GM23338 (cell line): Measurements from ENCODE around the gene TSNAX. TPM values are rescaled to one million over a fixed set of nuclear protein-coding genes. Genes with fewer than 3 reads are reported as not detected.

Experiments
- ATAC-seq: fragments of 200-7000 bp; cut with Tn5 transposase; 3 replicates; pipeline ENCODE4 v1.9.1; 2020
- DNase-seq: peaks from one replicate; pipeline ENCODE4 v3.0.0-alpha.2; 2015; ENCODE audit warnings: low spot score
- H2AFZ ChIP-seq: fragments of 200-600 bp; sonication (generic); 2 replicates; pipeline ENCODE4 v1.8.0; 2016; ENCODE audit warnings: antibody characterized with exemption, mild to moderate bottlenecking, moderate library complexity
- H3F3A ChIP-seq: fragments of 200-600 bp; sonication (generic); replicated peaks from 2 replicates; pipeline ENCODE4 v1.8.0; 2017; ENCODE audit warnings: antibody characterized with exemption, mixed run types, low read depth
- H3K27ac ChIP-seq: fragments of 200-600 bp; sonication (generic); 2 replicates; pipeline ENCODE4 v1.6.1; 2016; ENCODE audit warnings: low read depth
- H3K27me3 ChIP-seq: fragments of 200-600 bp; sonication (generic); 2 replicates; pipeline ENCODE4 v1.8.0; 2016; ENCODE audit warnings: mild to moderate bottlenecking, mixed run types, moderate library complexity; ENCODE audit not compliant: insufficient read depth
- H3K36me3 ChIP-seq: fragments of 200-600 bp; sonication (generic); 2 replicates; pipeline ENCODE4 v1.8.0; 2016; ENCODE audit warnings: mild to moderate bottlenecking; ENCODE audit not compliant: insufficient read depth
- H3K4me1 ChIP-seq: fragments of 200-600 bp; sonication (generic); 2 replicates; pipeline ENCODE4 v1.8.0; 2016; ENCODE audit warnings: mild to moderate bottlenecking, moderate library complexity; ENCODE audit not compliant: insufficient read depth
- H3K4me2 ChIP-seq: fragments of 200-600 bp; sonication (generic); 2 replicates; pipeline ENCODE4 v1.7.1; 2017; ENCODE audit warnings: mixed run types
- H3K4me3 ChIP-seq: fragments of 200-600 bp; sonication (generic); 2 replicates; pipeline ENCODE4 v1.6.1; 2016; ENCODE audit warnings: mixed run types
- H3K79me2 ChIP-seq: fragments of 200-600 bp; sonication (generic); replicated peaks from 2 replicates; pipeline ENCODE4 v1.8.0; 2017; ENCODE audit warnings: mild to moderate bottlenecking; ENCODE audit not compliant: insufficient read depth
- H3K9me2 ChIP-seq: fragments of 200-600 bp; sonication (generic); 2 replicates; pipeline ENCODE4 v1.8.0; 2017; ENCODE audit not compliant: insufficient read depth
- H4K20me1 ChIP-seq: fragments of 200-600 bp; sonication (generic); replicated peaks from 2 replicates; pipeline ENCODE4 v1.8.0; 2017; ENCODE audit warnings: mild to moderate bottlenecking; ENCODE audit not compliant: insufficient read depth
- H3K27ac Mint-ChIP-seq: 2 replicates; pipeline ENCODE4 v1.8.0; 2020; ENCODE audit warnings: inconsistent platforms, mild to moderate bottlenecking, moderate library complexity, mixed read lengths
- H3K27me3 Mint-ChIP-seq: 3 replicates; pipeline ENCODE4 v1.8.0; 2022; ENCODE audit warnings: low read depth, mild to moderate bottlenecking, moderate library complexity, mixed read lengths, inconsistent platforms; ENCODE audit not compliant: insufficient read depth, poor library complexity
- H3K36me3 Mint-ChIP-seq: 3 replicates; pipeline ENCODE4 v1.8.0; 2021; ENCODE audit warnings: low read depth, mild to moderate bottlenecking, inconsistent platforms, moderate library complexity, mixed read lengths
- H3K4me1 Mint-ChIP-seq: 3 replicates; pipeline ENCODE4 v1.8.0; 2020; ENCODE audit warnings: mild to moderate bottlenecking, inconsistent platforms, mixed read lengths
- H3K4me3 Mint-ChIP-seq: 3 replicates; pipeline ENCODE4 v1.8.0; 2021; ENCODE audit warnings: moderate library complexity, mild to moderate bottlenecking, inconsistent platforms, mixed read lengths
- H3K9me3 Mint-ChIP-seq: 3 replicates; pipeline ENCODE4 v1.8.0; 2020; ENCODE audit warnings: moderate library complexity, mild to moderate bottlenecking, inconsistent platforms, mixed read lengths
- CREB1 ChIP-seq: fragments of 250-450 bp; sonication (Bioruptor Pico); IDR thresholded peaks from 2 replicates; pipeline ENCODE4 v1.5.0; 2020; ENCODE audit warnings: low read depth, mild to moderate bottlenecking, moderate library complexity
- CTCF ChIP-seq, 2 experiments: fragments of 200-600 bp in 1 of 2; sonication (generic) in 1 of 2; conservative IDR thresholded peaks; 2 replicates each; pipeline versions ENCODE4 v1.5.1 to v1.6.1; 2016 to 2017; ENCODE audit warnings: antibody characterized with exemption in 2 of 2, low read depth in 2 of 2, mild to moderate bottlenecking in 2 of 2, moderate library complexity in 1 of 2
- ETS1 ChIP-seq: IDR thresholded peaks from 2 replicates; pipeline ENCODE4 v1.6.1; 2016; ENCODE audit warnings: antibody characterized with exemption
- EZH2 ChIP-seq: fragments of 200-600 bp; sonication (generic); IDR thresholded peaks from one replicate; pipeline ENCODE4 v1.8.0; 2017; ENCODE audit warnings: antibody characterized with exemption, mild to moderate bottlenecking, low read depth; ENCODE audit not compliant: unreplicated experiment
- EZH2phosphoT487 ChIP-seq: fragments of 200-600 bp; sonication (generic); IDR thresholded peaks from one replicate; pipeline ENCODE4 v1.8.1; 2018; ENCODE audit warnings: antibody characterized with exemption; ENCODE audit not compliant: unreplicated experiment
- JUNB ChIP-seq: IDR thresholded peaks from one replicate; pipeline ENCODE4 v1.6.1; 2016; ENCODE audit warnings: antibody characterized with exemption; ENCODE audit not compliant: unreplicated experiment
- NANOG ChIP-seq: IDR thresholded peaks from 2 replicates; pipeline ENCODE4 v1.6.1; 2016; ENCODE audit warnings: antibody characterized with exemption, borderline replicate concordance
- POLR2AphosphoS5 ChIP-seq: IDR thresholded peaks from 2 replicates; pipeline ENCODE4 v1.6.1; 2016; ENCODE audit warnings: antibody characterized with exemption, low read depth
- REST ChIP-seq: IDR thresholded peaks from one replicate; pipeline ENCODE4 v1.6.1; 2018; ENCODE audit warnings: antibody characterized with exemption; ENCODE audit not compliant: unreplicated experiment
- STAT1 ChIP-seq: IDR thresholded peaks from one replicate; pipeline ENCODE4 v1.6.1; 2016; ENCODE audit warnings: antibody characterized with exemption; ENCODE audit not compliant: unreplicated experiment
- ZNF114 ChIP-seq: fragments of 250-450 bp; sonication (Bioruptor Pico); IDR thresholded peaks from 2 replicates; pipeline ENCODE4 v1.5.0; 2020; ENCODE audit warnings: mild to moderate bottlenecking, moderate library complexity
- ZNF331 ChIP-seq: fragments of 250-450 bp; sonication (Bioruptor Pico); IDR thresholded peaks from 2 replicates; pipeline ENCODE4 v1.5.0; 2020; ENCODE audit warnings: low read depth, mild to moderate bottlenecking, moderate library complexity
- ZNF462 ChIP-seq: fragments of 250-450 bp; sonication (Bioruptor Pico); IDR thresholded peaks from 2 replicates; pipeline ENCODE4 v1.5.0; 2020; ENCODE audit warnings: mild to moderate bottlenecking, moderate library complexity
- polyA plus RNA-seq: library from polyadenylated mRNA; unstranded; fragments of >200 nt; fragmentation: Nextera tagmentation; extraction: Ambion mirVana; gene quantifications from 2 replicates; pipeline ENCODE4 v1.2.1, GENCODE V29; 2016
- total RNA-seq: library from RNA; depleted of rRNA; stranded (reverse); fragments of >200 nt; shearing (Covaris generic); gene quantifications from 2 replicates; pipeline ENCODE4 v1.2.3, GENCODE V29; 2014

The TSNAX gene
- total and polyA plus RNA-seq, 2 experiments from 2014 or later, result 31.5 to 31.7 TPM

- Histone ChIP-seq H3K79me2 (no peaks in the 10 kb centered on the region; the same call in 1 of the 2 replicates), H3K4me3 (no peak overlapping the region), H2AFZ (no peak overlapping the region), H4K20me1 (peaks cover 13% of the 10 kb centered on the region), H3K27ac (no peak overlapping the region), H3K4me1 (no peaks in the 10 kb centered on the region), H3F3A (no peaks in the 10 kb centered on the region), H3K9me2 (no peaks in the 10 kb centered on the region), H3K27me3 (no peaks in the 10 kb centered on the region), H3K36me3 (peaks cover 7% of the 10 kb centered on the region; the same call in 1 of the 2 replicates), H3K4me2 (no peak overlapping the region)
- Mint-ChIP-seq H3K27ac (peak overlapping the region; percentile 60; the same call in 1 of the 2 replicates), H3K27me3 (no peaks in the 10 kb centered on the region), H3K4me1 (peaks cover 2% of the 10 kb centered on the region; the same call in 1 of the 3 replicates), H3K36me3 (peaks cover 9% of the 10 kb centered on the region; the same call in 2 of the 3 replicates), H3K4me3 (no peak overlapping the region), H3K9me3 (no peaks in the 10 kb centered on the region)
- no peak for TF ChIP-seq CREB1 (CRISPR knock-in tag)
- TF ChIP-seq CTCF (conservative IDR thresholded peaks at IDR 0.05; ENCODE audit: low read depth in 2 of 2), result no peak
- no peak for TF ChIP-seq EZH2phosphoT487
- no peak for TF ChIP-seq JUNB
- no peak for TF ChIP-seq POLR2AphosphoS5
- TF ChIP-seq ETS1, result no peak
- no peak for TF ChIP-seq NANOG
- no peak for TF ChIP-seq STAT1
- TF ChIP-seq ZNF114 (CRISPR knock-in tag), result no peak
- no peak for TF ChIP-seq ZNF462 (CRISPR knock-in tag)
- TF ChIP-seq ZNF331 (CRISPR knock-in tag), result no peak
- TF ChIP-seq EZH2, result no peak
- no peak for TF ChIP-seq REST
- no peak for DNase-seq
- no peak for ATAC-seq
Observed at GRCh38 chr1:231558708-231559185, 30.3 kb downstream of the TSNAX start.
